ENCODE measurements around the gene CAPN8. TPM values are rescaled to one million over a fixed set of nuclear protein-coding genes. Genes with fewer than 3 reads are reported as not detected.
"Not testable (repeated sequence)": the region's sequence is repeated elsewhere in the genome, so short reads cannot be mapped to it uniquely, and the experiment has no call there.

Gene CAPN8
- total RNA-seq, 1 donor from 2014 or later: not detected

GRCh38 chr1:223535319-223535718 is 130.2 kb downstream of the CAPN8 start:
- FAIRE-seq (no peak), DNase-seq (ENCODE audit: low spot score in 2 of 2) (no peak)

GRCh38 chr1:223534677-223535076 is 130.8 kb downstream of the CAPN8 start:
- no peak for DNase-seq (ENCODE audit: low spot score in 2 of 2)
- no peak for FAIRE-seq

GRCh38 chr1:223533708-223534107 is 131.8 kb downstream of the CAPN8 start:
- DNase-seq (ENCODE audit: low spot score in 2 of 2) (no peak), FAIRE-seq (no peak)

- DNase-seq (ENCODE audit: low spot score in 2 of 2): peak in 1 of 2 donors; percentile 34
- no peak for FAIRE-seq
Measured at GRCh38 chr1:223531742-223532341, 133.7 kb downstream of the CAPN8 start.

- DNase-seq (ENCODE audit: low spot score in 2 of 2) (no peak), FAIRE-seq (no peak)
Measured at GRCh38 chr1:223525957-223526356, 139.5 kb downstream of the CAPN8 start.

GRCh38 chr1:223525546-223525945 is 140.0 kb downstream of the CAPN8 start:
- DNase-seq (ENCODE audit: low spot score in 2 of 2) (no peak), FAIRE-seq (no peak)

- FAIRE-seq (no peak), DNase-seq (ENCODE audit: low spot score in 2 of 2) (no peak)
Measured at GRCh38 chr1:223524930-223525451, 140.5 kb downstream of the CAPN8 start.

- no peak for FAIRE-seq
- DNase-seq (ENCODE audit: low spot score in 2 of 2): no peak
Measured at GRCh38 chr1:223521150-223521549, 144.4 kb downstream of the CAPN8 start.

- FAIRE-seq: no peak
Measured at GRCh38 chr1:223520200-223520599, 145.3 kb downstream of the CAPN8 start.

GRCh38 chr1:223519116-223519515 is 146.4 kb downstream of the CAPN8 start:
- FAIRE-seq: no peak

More at GRCh38 chr1:223520200-223520599, 145.3 kb downstream of the CAPN8 start:
- DNase-seq (ENCODE audit: low spot score in 2 of 2): no peak

GRCh38 chr1:223518553-223518952 is 146.9 kb downstream of the CAPN8 start:
- FAIRE-seq; DNase-seq (ENCODE audit: low spot score in 2 of 2): not testable (repeated sequence)

More at GRCh38 chr1:223519116-223519515, 146.4 kb downstream of the CAPN8 start:
- no peak for DNase-seq (ENCODE audit: low spot score in 2 of 2)

GRCh38 chr1:223515926-223516325 is 149.6 kb downstream of the CAPN8 start:
- FAIRE-seq (no peak), DNase-seq (ENCODE audit: low spot score in 2 of 2) (no peak)

GRCh38 chr1:223515421-223515820 is 150.1 kb downstream of the CAPN8 start:
- FAIRE-seq (no peak), DNase-seq (ENCODE audit: low spot score in 2 of 2) (no peak)

- DNase-seq (ENCODE audit: low spot score in 2 of 2) (no peak), FAIRE-seq (no peak)
Measured at GRCh38 chr1:223514644-223515043, 150.9 kb downstream of the CAPN8 start.

- DNase-seq (ENCODE audit: low spot score in 2 of 2) (no peak), FAIRE-seq (no peak)
Measured at GRCh38 chr1:223513309-223513708, 152.2 kb downstream of the CAPN8 start.

- FAIRE-seq (no peak), DNase-seq (ENCODE audit: low spot score in 2 of 2) (no peak)
Measured at GRCh38 chr1:223512057-223512456, 153.4 kb downstream of the CAPN8 start.

GRCh38 chr1:223508796-223509195 is 156.7 kb downstream of the CAPN8 start:
- DNase-seq (ENCODE audit: low spot score in 2 of 2) (no peak), FAIRE-seq (no peak)

- FAIRE-seq (no peak), DNase-seq (ENCODE audit: low spot score in 2 of 2) (no peak)
Measured at GRCh38 chr1:223504741-223505140, 160.8 kb downstream of the CAPN8 start.

- DNase-seq (ENCODE audit: low spot score in 2 of 2) (no peak), FAIRE-seq (no peak)
Measured at GRCh38 chr1:223503348-223503747, 162.2 kb downstream of the CAPN8 start.

- DNase-seq (ENCODE audit: low spot score in 2 of 2): no peak
- FAIRE-seq: no peak
Measured at GRCh38 chr1:223500560-223501425, 164.7 kb downstream of the CAPN8 start.

- FAIRE-seq (no peak), DNase-seq (ENCODE audit: low spot score in 2 of 2) (no peak)
Measured at GRCh38 chr1:223496883-223497282, 168.6 kb downstream of the CAPN8 start.

All from frontal cortex (tissue), 4 donors.